ENCODE data around the gene BPIFB1.

Gene BPIFB1

GRCh38 chr20:33328157-33329137, 45.4 kb downstream of the BPIFB1 start:
- no peak for DNase-seq (ENCODE audit: low read depth in 2 of 2)

- DNase-seq (ENCODE audit: low read depth in 2 of 2), result no peak
Observed at GRCh38 chr20:33332905-33333456, 50.0 kb downstream of the BPIFB1 start.

- no peak for DNase-seq (ENCODE audit: low read depth in 2 of 2)
Observed at GRCh38 chr20:33333616-33334015, 50.6 kb downstream of the BPIFB1 start.

- DNase-seq (ENCODE audit: low read depth in 2 of 2), result no peak
Observed at GRCh38 chr20:33334111-33334510, 51.1 kb downstream of the BPIFB1 start.

- no peak for DNase-seq (ENCODE audit: low read depth in 2 of 2)
Observed at GRCh38 chr20:33336375-33336774, 53.4 kb downstream of the BPIFB1 start.

- DNase-seq (ENCODE audit: low read depth in 2 of 2), result no peak
Observed at GRCh38 chr20:33337119-33337518, 54.1 kb downstream of the BPIFB1 start.

- no peak for DNase-seq (ENCODE audit: low read depth in 2 of 2)
Observed at GRCh38 chr20:33337531-33338165, 54.6 kb downstream of the BPIFB1 start.

GRCh38 chr20:33338467-33339258, 55.6 kb downstream of the BPIFB1 start:
- no peak for DNase-seq (ENCODE audit: low read depth in 2 of 2)

GRCh38 chr20:33339515-33340058, 56.6 kb downstream of the BPIFB1 start:
- no peak for DNase-seq (ENCODE audit: low read depth in 2 of 2)

GRCh38 chr20:33343521-33343920, 60.5 kb downstream of the BPIFB1 start:
- no peak for DNase-seq (ENCODE audit: low read depth in 2 of 2)

- DNase-seq (ENCODE audit: low read depth in 2 of 2), result no peak
Observed at GRCh38 chr20:33345342-33345741, 62.3 kb downstream of the BPIFB1 start.

- no peak for DNase-seq (ENCODE audit: low read depth in 2 of 2)
Observed at GRCh38 chr20:33348136-33348937, 65.3 kb downstream of the BPIFB1 start.

GRCh38 chr20:33349493-33349892, 66.5 kb downstream of the BPIFB1 start:
- DNase-seq (ENCODE audit: low read depth in 2 of 2), result no peak

GRCh38 chr20:33351696-33352095, 68.7 kb downstream of the BPIFB1 start:
- DNase-seq (ENCODE audit: low read depth in 2 of 2), result no peak

- DNase-seq (ENCODE audit: low read depth in 2 of 2), result no peak
Observed at GRCh38 chr20:33352258-33353012, 69.4 kb downstream of the BPIFB1 start.

GRCh38 chr20:33353013-33353402, 70.0 kb downstream of the BPIFB1 start:
- DNase-seq (ENCODE audit: low read depth in 2 of 2), result no peak
